HepG2 (cell line): ENCODE measurements around the gene RPP25L. TPM values are rescaled to one million over a fixed set of nuclear protein-coding genes. Genes with fewer than 3 reads are reported as not detected.

Experiments
- AHR ChIP-seq: IDR thresholded peaks from 2 replicates; pipeline ENCODE4 v1.6.1; 2018; ENCODE audit warnings: missing genetic modification reagents, missing compliant biosample characterization
- ARNT2 ChIP-seq: sonication (generic); formaldehyde crosslinking; IDR thresholded peaks from 2 replicates; pipeline ENCODE4 v1.8.0; 2022; ENCODE audit warnings: mild to moderate bottlenecking, low read depth, missing genetic modification reagents, moderate library complexity
- ATRX ChIP-seq: sonication (generic); formaldehyde crosslinking; IDR thresholded peaks from 2 replicates; pipeline ENCODE4 v1.4.0; 2020; ENCODE audit warnings: missing genetic modification reagents, borderline replicate concordance
- EZH2 ChIP-seq: conservative IDR thresholded peaks from 2 replicates; pipeline ENCODE4 v1.6.1; 2012; ENCODE audit warnings: mild to moderate bottlenecking, low read depth, low read length, moderate library complexity
- HNRNPL ChIP-seq: fragments of 200-400 bp; formaldehyde crosslinking; IDR thresholded peaks from 2 replicates; pipeline ENCODE4 v1.6.1; 2017; ENCODE audit warnings: mild to moderate bottlenecking, low read depth, low read length
- MXD4 ChIP-seq: IDR thresholded peaks from 2 replicates; pipeline ENCODE4 v1.6.1; 2016; ENCODE audit warnings: mild to moderate bottlenecking, missing biosample characterization, missing genetic modification reagents
- RFX3 ChIP-seq: IDR thresholded peaks from 2 replicates; pipeline ENCODE4 v1.6.1; 2016; ENCODE audit warnings: missing biosample characterization, missing genetic modification reagents
- SMYD3 ChIP-seq: sonication (generic); formaldehyde crosslinking; IDR thresholded peaks from 2 replicates; pipeline ENCODE4 v1.8.1; 2023; ENCODE audit warnings: mild to moderate bottlenecking, missing genetic modification reagents
- XBP1 ChIP-seq: sonication (generic); formaldehyde crosslinking; IDR thresholded peaks from 2 replicates; pipeline ENCODE4 v1.5.0; 2020; ENCODE audit warnings: missing genetic modification reagents
- ZBTB8A ChIP-seq: sonication (generic); formaldehyde crosslinking; IDR thresholded peaks from 2 replicates; pipeline ENCODE4 v1.4.0; 2020; ENCODE audit warnings: mild to moderate bottlenecking, low read depth, missing genetic modification reagents, borderline replicate concordance
- ZNF337 ChIP-seq: sonication (generic); formaldehyde crosslinking; IDR thresholded peaks from 2 replicates; pipeline ENCODE4 v1.5.1; 2020; ENCODE audit warnings: missing genetic modification reagents, low read depth, mild to moderate bottlenecking, borderline replicate concordance
- ZNF547 ChIP-seq: sonication (generic); formaldehyde crosslinking; IDR thresholded peaks from 2 replicates; pipeline ENCODE4 v1.5.1; 2020; ENCODE audit warnings: mild to moderate bottlenecking, missing genetic modification reagents
- ZSCAN22 ChIP-seq: sonication (generic); formaldehyde crosslinking; IDR thresholded peaks from 2 replicates; pipeline ENCODE4 v1.4.0; 2020; ENCODE audit warnings: mild to moderate bottlenecking, missing genetic modification reagents
- polyA plus RNA-seq, 8 experiments: library from polyadenylated mRNA; depleted of rRNA in 3 of 8; stranded (reverse) in 7 of 8; unstranded in 1 of 8; fragments of >200 nt; fragmentation: Illumina TruSeq in 4 of 8; extraction: Trizol in 4 of 8; gene quantifications; 2 replicates each; pipeline versions ENCODE4 v1.2.1 to v1.2.3, GENCODE V29; 2011 to 2016; ENCODE audit warnings: low read depth in 4 of 8, missing spikeins in 1 of 8, mixed read lengths in 1 of 8; ENCODE audit not compliant: insufficient read depth in 1 of 8
- total RNA-seq, 5 experiments: library from RNA; depleted of rRNA; stranded (reverse); fragments of >200 nt; fragmentation: Illumina TruSeq; extraction: Trizol; gene quantifications; 2 replicates each; pipeline ENCODE4 v1.2.3, GENCODE V29; 2016; ENCODE audit warnings: low read depth in 1 of 5
- TF ChIP-seq, protein P1 (sequence below): IDR thresholded peaks from 2 replicates; pipeline ENCODE4 v1.6.1; 2016; ENCODE audit warnings: low read depth
- TF ChIP-seq, protein P2 (sequence below): sonication (generic); formaldehyde crosslinking; IDR thresholded peaks from 2 replicates; pipeline ENCODE4 v1.8.0; 2022; ENCODE audit warnings: mild to moderate bottlenecking, missing genetic modification reagents, moderate library complexity
- TF ChIP-seq, protein P3 (sequence below): sonication (generic); formaldehyde crosslinking; IDR thresholded peaks from 2 replicates; pipeline ENCODE4 v1.4.0; 2020; ENCODE audit warnings: missing genetic modification reagents, mild to moderate bottlenecking, borderline replicate concordance
- TF ChIP-seq, protein P4 (sequence below): sonication (generic); formaldehyde crosslinking; IDR thresholded peaks from 2 replicates; pipeline ENCODE4 v1.4.0; 2020; ENCODE audit warnings: mild to moderate bottlenecking, missing genetic modification reagents

RPP25L gene
- total and polyA plus RNA-seq, 2 of the 13 experiments (the other 11 are each of a cell fraction or from before 2014, with no cell fraction given), result 24.5 to 27.3 TPM

DNA sequence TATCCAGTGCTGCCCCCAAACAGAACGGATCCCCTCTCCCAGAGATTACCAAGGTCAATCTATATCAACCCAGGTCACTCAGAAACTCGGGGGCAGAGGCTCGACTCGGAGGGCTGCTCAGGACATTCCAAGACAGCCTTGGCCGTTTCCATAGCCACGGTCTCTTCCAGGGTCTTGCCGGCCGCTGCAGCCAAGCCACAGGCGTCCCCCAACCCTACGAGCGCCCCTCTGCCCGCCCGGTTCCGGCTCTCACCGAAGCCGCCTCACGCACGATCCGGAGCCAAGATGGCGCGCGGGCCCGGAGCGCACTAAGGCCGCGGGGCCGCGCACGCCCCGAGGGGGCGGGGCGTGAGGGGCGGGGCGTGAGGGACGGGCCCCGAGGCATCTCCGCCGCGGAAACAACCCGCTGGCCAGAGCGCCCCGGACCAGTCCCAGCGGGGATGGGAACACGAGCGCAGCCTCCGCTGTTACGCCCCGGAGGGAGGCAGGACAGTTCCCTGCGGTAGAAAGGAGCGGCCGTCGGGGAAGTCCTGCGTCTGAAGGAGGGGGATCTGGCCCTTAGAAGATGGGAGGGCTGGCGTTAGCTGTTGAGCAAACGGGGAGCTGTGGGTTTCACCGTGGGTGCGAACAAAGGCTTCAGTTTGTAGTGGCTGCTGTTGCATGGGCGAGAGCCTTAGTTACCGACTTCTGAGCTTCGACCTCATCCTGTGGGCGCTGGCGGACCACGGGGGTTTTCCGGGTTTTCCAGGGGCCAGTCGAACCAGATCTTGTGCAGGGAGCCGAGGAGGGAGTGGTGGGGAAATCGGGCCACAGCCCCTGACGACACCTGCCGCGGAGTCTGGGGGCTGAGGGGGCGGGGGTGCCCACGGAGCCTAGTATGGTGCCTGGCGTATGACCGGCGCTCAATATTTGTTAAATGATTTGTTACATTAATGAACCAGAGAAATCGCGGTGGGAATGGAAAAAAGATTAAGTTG, at the start of gene RPP25L (continued):
- TF ChIP-seq, protein P1, sequence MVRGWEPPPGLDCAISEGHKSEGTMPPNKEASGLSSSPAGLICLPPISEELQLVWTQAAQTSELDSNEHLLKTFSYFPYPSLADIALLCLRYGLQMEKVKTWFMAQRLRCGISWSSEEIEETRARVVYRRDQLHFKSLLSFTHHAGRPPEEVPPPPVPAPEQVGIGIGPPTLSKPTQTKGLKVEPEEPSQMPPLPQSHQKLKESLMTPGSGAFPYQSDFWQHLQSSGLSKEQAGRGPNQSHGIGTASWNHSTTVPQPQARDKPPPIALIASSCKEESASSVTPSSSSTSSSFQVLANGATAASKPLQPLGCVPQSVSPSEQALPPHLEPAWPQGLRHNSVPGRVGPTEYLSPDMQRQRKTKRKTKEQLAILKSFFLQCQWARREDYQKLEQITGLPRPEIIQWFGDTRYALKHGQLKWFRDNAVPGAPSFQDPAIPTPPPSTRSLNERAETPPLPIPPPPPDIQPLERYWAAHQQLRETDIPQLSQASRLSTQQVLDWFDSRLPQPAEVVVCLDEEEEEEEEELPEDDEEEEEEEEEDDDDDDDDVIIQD (CRISPR knock-in tag), result no peak
- peak; percentile 43; the same call in 1 of the 2 replicates for TF ChIP-seq ZSCAN22 (CRISPR knock-in tag)
- TF ChIP-seq EZH2, result no peak
- no peak for TF ChIP-seq MXD4
- peak; percentile 72; the same call in 1 of the 2 replicates for TF ChIP-seq ZNF547 (CRISPR knock-in tag)
- TF ChIP-seq SMYD3, result no peak
- no peak for TF ChIP-seq HNRNPL
- no peak for TF ChIP-seq ZNF337 (CRISPR knock-in tag)
- TF ChIP-seq, protein P2, sequence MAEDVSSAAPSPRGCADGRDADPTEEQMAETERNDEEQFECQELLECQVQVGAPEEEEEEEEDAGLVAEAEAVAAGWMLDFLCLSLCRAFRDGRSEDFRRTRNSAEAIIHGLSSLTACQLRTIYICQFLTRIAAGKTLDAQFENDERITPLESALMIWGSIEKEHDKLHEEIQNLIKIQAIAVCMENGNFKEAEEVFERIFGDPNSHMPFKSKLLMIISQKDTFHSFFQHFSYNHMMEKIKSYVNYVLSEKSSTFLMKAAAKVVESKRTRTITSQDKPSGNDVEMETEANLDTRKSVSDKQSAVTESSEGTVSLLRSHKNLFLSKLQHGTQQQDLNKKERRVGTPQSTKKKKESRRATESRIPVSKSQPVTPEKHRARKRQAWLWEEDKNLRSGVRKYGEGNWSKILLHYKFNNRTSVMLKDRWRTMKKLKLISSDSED (CRISPR knock-in tag), result no peak
- no peak for TF ChIP-seq RFX3 (CRISPR knock-in tag)
- TF ChIP-seq AHR, result no peak; the same call in 1 of the 2 replicates
- TF ChIP-seq XBP1 (CRISPR knock-in tag), result no peak
- TF ChIP-seq ATRX (CRISPR knock-in tag), result no peak
- no peak for TF ChIP-seq ZBTB8A
- peak; percentile 73 for TF ChIP-seq ARNT2 (CRISPR knock-in tag)
- TF ChIP-seq, protein P3, sequence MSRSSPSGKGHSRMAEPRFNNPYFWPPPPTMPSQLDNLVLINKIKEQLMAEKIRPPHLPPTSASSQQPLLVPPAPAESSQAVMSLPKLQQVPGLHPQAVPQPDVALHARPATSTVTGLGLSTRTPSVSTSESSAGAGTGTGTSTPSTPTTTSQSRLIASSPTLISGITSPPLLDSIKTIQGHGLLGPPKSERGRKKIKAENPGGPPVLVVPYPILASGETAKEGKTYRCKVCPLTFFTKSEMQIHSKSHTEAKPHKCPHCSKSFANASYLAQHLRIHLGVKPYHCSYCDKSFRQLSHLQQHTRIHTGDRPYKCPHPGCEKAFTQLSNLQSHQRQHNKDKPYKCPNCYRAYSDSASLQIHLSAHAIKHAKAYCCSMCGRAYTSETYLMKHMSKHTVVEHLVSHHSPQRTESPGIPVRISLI, result no peak
- TF ChIP-seq, protein P4, sequence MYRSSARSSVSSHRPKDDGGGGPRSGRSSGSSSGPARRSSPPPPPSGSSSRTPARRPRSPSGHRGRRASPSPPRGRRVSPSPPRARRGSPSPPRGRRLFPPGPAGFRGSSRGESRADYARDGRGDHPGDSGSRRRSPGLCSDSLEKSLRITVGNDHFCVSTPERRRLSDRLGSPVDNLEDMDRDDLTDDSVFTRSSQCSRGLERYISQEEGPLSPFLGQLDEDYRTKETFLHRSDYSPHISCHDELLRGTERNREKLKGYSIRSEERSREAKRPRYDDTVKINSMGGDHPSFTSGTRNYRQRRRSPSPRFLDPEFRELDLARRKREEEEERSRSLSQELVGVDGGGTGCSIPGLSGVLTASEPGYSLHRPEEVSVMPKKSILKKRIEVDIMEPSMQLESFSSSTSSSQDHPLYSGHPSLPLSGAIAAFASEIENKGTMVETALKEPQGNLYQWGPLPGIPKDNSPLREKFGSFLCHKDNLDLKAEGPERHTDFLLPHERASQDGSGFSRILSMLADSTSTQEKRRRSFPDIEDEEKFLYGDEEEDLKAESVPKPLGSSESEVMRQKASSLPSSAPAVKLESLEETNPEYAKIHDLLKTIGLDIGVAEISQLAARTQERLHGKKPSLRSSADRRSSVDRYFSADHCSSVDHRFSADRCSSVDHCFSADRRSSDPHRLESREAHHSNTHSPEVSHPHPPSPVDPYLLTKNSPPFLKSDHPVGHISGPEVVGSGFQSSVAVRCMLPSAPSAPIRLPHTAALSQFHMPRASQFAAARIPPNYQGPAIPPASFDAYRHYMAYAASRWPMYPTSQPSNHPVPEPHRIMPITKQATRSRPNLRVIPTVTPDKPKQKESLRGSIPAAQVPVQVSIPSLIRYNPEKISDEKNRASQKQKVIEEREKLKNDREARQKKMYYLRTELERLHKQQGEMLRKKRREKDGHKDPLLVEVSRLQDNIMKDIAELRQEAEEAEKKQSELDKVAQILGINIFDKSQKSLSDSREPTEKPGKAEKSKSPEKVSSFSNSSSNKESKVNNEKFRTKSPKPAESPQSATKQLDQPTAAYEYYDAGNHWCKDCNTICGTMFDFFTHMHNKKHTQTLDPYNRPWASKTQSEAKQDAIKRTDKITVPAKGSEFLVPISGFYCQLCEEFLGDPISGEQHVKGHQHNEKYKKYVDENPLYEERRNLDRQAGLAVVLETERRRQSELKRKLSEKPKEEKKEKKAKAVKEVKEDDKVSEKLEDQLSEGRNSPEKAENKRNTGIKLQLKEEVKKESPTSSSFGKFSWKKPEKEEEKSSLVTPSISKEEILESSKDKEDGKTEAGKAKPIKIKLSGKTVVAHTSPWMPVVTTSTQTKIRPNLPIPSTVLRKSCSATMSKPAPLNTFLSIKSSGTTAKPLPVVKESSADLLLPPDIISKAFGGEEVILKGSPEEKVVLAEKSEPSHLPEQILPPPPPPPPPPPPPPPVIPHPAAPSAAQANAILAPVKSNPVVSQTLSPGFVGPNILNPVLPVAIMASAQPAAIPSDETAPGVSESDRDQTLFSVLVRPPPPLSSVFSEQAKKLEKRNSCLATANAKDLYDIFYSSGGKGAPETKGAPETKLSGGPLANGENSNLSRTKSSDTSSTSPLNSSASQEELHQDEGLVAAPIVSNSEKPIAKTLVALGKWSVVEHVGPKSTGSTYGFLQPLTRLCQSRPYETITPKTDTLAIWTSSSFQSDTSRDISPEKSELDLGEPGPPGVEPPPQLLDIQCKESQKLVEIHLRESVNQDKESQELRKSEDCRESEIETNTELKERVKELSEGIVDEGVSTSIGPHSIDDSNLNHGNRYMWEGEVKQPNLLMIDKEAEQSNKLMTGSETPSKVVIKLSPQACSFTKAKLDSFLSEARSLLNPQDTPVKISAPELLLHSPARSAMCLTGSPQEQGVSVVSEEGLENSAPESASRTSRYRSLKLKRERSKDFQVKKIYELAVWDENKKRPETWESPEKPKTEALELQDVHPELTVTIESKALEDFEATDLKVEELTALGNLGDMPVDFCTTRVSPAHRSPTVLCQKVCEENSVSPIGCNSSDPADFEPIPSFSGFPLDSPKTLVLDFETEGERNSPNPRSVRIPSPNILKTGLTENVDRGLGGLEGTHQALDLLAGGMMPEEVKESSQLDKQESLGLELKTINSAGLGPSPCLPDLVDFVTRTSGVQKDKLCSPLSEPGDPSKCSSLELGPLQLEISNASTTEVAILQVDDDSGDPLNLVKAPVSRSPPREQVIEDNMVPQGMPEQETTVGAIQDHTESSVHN (CRISPR knock-in tag), result no peak
